BE2C (cell line): ENCODE measurements around the gene CHGA.
A peak's percentile ranks its signal among the peaks of the same experiment; 100 is the strongest.

Experiments used
- DNase-seq: peaks from one replicate; pipeline ENCODE4 v3.0.0-alpha.2; 2020
- H3K27me3 ChIP-seq: fragments of 250-450 bp; sonication (Bioruptor Pico); 2 replicates; pipeline ENCODE4 v1.5.1; 2020; ENCODE audit warnings: mild to moderate bottlenecking
- H3K36me3 ChIP-seq: fragments of 250-450 bp; sonication (Bioruptor Pico); 2 replicates; pipeline ENCODE4 v1.5.1; 2020; ENCODE audit warnings: mild to moderate bottlenecking
- H3K4me1 ChIP-seq: fragments of 250-450 bp; sonication (Bioruptor Pico); 2 replicates; pipeline ENCODE4 v1.5.1; 2020
- H3K4me3 ChIP-seq: 2 replicates; pipeline ENCODE4 v1.5.1; 2011; ENCODE audit warnings: low read depth, low read length
- H3K9me3 ChIP-seq: fragments of 250-450 bp; sonication (Bioruptor Pico); 2 replicates; pipeline ENCODE4 v1.5.1; 2020
- TF ChIP-seq, protein P1 (sequence below): IDR thresholded peaks from 2 replicates; pipeline ENCODE4 v1.5.1; 2012; ENCODE audit warnings: mild to moderate bottlenecking, low read depth, low read length

Gene CHGA

DNA sequence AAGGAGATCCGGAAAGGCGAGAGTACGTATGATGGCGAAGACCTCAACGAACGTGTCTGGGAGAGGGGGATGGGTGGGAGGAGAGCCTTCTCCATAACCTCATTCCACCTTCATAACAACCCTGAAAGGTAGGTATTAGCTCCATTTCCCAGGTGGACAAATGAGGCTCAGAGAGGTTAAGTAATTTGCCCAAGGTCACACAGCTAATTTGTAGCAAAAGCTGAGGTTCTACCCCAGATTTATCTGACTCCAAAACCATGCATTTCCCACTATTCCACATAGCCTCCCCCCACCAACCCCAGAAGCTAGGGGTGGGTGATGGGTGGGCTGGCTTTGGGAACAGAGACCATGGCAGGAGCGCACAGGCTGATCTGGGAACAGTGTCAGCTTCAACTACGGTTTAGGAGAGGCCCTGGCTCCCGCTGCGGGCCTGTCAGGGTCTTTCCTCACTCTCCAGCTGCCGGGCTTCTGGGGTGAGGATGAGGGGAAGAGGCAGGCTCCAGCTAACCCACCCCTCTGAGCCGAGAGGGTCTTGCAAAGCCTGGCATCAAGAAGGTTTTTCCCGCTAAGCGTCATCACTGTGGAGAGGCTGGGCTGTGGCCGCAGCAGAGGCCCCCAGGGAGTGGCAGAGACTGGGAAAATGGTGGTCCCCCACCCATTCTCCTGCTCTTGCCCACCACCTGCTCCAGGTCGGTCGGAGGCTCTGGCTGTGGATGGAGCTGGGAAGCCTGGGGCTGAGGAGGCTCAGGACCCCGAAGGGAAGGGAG, 8.9 kb downstream of the CHGA start:
- TF ChIP-seq, protein P1, sequence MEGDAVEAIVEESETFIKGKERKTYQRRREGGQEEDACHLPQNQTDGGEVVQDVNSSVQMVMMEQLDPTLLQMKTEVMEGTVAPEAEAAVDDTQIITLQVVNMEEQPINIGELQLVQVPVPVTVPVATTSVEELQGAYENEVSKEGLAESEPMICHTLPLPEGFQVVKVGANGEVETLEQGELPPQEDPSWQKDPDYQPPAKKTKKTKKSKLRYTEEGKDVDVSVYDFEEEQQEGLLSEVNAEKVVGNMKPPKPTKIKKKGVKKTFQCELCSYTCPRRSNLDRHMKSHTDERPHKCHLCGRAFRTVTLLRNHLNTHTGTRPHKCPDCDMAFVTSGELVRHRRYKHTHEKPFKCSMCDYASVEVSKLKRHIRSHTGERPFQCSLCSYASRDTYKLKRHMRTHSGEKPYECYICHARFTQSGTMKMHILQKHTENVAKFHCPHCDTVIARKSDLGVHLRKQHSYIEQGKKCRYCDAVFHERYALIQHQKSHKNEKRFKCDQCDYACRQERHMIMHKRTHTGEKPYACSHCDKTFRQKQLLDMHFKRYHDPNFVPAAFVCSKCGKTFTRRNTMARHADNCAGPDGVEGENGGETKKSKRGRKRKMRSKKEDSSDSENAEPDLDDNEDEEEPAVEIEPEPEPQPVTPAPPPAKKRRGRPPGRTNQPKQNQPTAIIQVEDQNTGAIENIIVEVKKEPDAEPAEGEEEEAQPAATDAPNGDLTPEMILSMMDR: no peak

DNA sequence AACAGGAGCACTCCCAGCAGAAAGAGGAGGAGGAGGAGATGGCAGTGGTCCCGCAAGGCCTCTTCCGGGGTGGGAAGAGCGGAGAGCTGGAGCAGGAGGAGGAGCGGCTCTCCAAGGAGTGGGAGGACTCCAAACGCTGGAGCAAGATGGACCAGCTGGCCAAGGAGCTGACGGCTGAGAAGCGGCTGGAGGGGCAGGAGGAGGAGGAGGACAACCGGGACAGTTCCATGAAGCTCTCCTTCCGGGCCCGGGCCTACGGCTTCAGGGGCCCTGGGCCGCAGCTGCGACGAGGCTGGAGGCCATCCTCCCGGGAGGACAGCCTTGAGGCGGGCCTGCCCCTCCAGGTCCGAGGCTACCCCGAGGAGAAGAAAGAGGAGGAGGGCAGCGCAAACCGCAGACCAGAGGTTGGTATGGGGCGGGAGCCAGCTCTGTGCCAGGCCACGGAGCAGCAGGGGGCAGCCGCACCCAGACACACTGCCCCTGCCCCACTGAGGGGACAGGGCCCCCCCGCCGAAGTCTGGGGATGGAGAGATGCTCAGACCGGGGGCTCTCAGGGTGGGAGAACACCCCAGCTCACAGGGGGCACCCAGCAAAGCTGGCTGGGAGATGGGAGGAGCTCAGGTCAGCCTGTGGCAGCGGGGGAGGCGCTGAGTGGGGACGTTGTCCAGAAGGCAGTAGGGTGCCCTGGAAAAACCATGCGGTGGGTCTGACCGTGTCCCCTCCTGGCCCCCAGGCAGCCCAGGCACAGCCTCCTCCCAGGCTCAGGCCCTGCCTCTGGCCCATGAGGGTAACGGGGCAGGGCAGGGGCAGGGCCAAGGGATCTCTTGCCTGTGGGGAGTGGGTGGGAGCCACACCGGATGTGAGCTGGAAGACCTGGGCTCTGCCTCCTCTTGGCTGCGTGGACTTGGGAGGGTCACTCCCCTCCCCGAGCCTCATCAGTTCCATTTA, 9.8 kb downstream of the CHGA start:
- Histone ChIP-seq H3K27me3 (no peaks in the 10 kb centered on the region), H3K36me3 (peaks cover 91% of the 10 kb centered on the region), H3K4me1 (peaks cover 47% of the 10 kb centered on the region), H3K4me3 (no peak overlapping the region; the same call in 1 of the 2 replicates), H3K9me3 (no peaks in the 10 kb centered on the region)
- DNase-seq: peak; percentile 66
- TF ChIP-seq, protein P1: no peak

More for the DNA sequence above, 8.9 kb downstream of the CHGA start:
- Histone ChIP-seq H3K36me3 (peaks cover 99% of the 10 kb centered on the region), H3K4me3 (0 out of 2 replicates have a peak overlapping the region, but pooled peaks have one; percentile 3), H3K27me3 (no peaks in the 10 kb centered on the region), H3K9me3 (no peaks in the 10 kb centered on the region), H3K4me1 (peaks cover 50% of the 10 kb centered on the region)
- peak; percentile 52 for DNase-seq

DNA sequence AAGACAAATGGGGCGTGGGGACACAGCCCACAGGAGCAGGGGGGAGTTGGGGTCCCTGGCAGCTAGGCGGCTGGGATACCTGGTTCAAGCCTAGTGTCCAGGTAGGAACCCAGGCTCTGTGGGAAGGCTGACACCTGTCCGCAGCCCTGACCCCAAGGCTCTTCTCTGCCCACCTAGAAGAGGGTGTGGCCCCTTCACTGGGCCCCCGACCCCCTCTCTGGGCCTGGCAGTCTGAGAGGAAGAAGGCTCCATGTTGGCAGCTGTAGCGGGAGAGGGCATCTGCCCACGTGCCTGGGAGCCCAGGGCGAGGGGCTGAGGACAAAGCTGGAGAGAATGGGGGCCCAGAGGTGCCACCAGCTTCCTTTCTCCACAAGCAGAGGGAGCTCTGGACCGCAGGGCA, 10.5 kb downstream of the CHGA start:
- no peaks in the 10 kb centered on the region for H3K9me3 ChIP-seq
- no peak overlapping the region for H3K4me3 ChIP-seq
- H3K4me1 ChIP-seq: peaks cover 49% of the 10 kb centered on the region
- peaks cover 83% of the 10 kb centered on the region for H3K36me3 ChIP-seq
- H3K27me3 ChIP-seq: no peaks in the 10 kb centered on the region
- TF ChIP-seq, protein P1: peak; percentile 5; the same call in 1 of the 2 replicates
- DNase-seq: no peak

DNA sequence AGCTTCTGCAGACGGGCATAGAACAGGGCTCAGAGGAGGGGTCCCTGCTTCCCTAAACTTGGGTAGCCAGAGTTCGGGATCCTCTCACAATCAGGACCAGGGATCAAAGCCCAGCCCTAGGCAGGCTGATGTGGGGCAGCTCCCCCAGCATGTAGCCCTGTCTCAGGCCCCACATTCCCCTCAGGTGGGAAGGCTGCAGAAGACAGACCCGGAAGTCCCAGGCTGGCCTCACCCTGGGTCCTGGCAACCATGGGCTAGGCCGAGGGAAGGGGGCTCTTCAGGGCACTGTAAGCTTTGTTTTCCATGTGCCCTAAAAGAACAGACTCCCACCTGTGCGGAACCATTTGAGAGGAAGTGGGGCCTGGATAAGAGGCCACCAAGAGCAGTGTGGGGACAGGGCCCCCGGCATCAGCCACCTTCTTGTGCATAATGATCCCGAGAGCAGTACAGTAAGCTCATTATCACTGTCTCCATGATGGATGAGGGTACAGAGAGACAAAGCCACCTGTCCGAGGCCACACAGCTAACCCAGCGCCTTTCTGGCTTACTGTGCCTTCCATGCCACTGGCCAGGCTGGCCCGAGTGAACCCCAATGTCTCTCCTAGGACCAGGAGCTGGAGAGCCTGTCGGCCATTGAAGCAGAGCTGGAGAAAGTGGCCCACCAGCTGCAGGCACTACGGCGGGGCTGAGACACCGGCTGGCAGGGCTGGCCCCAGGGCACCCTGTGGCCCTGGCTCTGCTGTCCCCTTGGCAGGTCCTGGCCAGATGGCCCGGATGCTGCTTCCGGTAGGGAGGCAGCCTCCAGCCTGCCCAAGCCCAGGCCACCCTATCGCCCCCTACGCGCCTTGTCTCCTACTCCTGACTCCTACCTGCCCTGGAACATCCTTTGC, 11.5 kb downstream of the CHGA start:
- DNase-seq: peak; percentile 79

DNA sequence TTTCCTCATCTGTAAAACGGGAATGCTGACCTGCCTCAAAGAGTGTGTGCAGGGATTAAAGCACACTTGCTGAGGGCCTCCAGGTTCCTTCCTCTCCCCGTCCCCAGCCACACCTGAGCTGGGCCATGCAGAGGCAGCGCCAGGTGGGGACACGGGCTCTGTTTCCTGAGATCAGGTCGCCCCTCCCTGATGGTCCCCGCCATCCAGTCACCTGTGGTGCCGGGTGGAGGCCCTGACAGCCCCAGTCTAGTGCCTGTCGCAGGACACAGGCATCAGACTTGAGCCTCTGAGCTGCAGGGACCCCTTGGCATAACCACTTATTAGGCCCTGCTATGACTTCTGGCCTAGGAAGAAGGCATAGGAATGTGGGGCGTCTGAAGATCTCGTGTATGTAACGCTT, 12.5 kb downstream of the CHGA start:
- DNase-seq: peak; percentile 54
- Histone ChIP-seq H3K4me1 (peaks cover 59% of the 10 kb centered on the region), H3K36me3 (peaks cover 64% of the 10 kb centered on the region)

More for the DNA sequence above, 11.5 kb downstream of the CHGA start:
- peaks cover 58% of the 10 kb centered on the region for H3K4me1 ChIP-seq
- H3K27me3 ChIP-seq: no peaks in the 10 kb centered on the region
- TF ChIP-seq, protein P1: no peak
- H3K9me3 ChIP-seq: no peaks in the 10 kb centered on the region
- H3K4me3 ChIP-seq: no peak overlapping the region
- peaks cover 74% of the 10 kb centered on the region for H3K36me3 ChIP-seq

More for the DNA sequence above, 12.5 kb downstream of the CHGA start:
- Histone ChIP-seq H3K9me3 (no peaks in the 10 kb centered on the region), H3K4me3 (no peak overlapping the region), H3K27me3 (no peaks in the 10 kb centered on the region)
- TF ChIP-seq, protein P1: no peak
